Ishikawa (cell line): ENCODE results near the gene FUCA2.

ENCODE experiments used
- CEBPB ChIP-seq: IDR thresholded peaks from 2 replicates; pipeline ENCODE4 v1.6.1; 2012
- CREB1 ChIP-seq: IDR thresholded peaks from 2 replicates; pipeline ENCODE4 v1.6.1; 2012; ENCODE audit warnings: low read depth
- EGR1 ChIP-seq: IDR thresholded peaks from 2 replicates; pipeline ENCODE4 v1.6.1; 2012
- EP300 ChIP-seq: IDR thresholded peaks from 2 replicates; pipeline ENCODE4 v1.6.1; 2012; ENCODE audit warnings: borderline replicate concordance
- FOXM1 ChIP-seq: IDR thresholded peaks from 2 replicates; pipeline ENCODE4 v1.6.1; 2012; ENCODE audit warnings: low read depth, borderline replicate concordance
- NFIC ChIP-seq: IDR thresholded peaks from 2 replicates; pipeline ENCODE4 v1.6.1; 2012
- RAD21 ChIP-seq: IDR thresholded peaks from 2 replicates; pipeline ENCODE4 v1.6.1; 2012; ENCODE audit warnings: low read depth
- TAF1 ChIP-seq: IDR thresholded peaks from 2 replicates; pipeline ENCODE4 v1.6.1; 2012; ENCODE audit warnings: low read depth, mild to moderate bottlenecking
- TCF12 ChIP-seq: IDR thresholded peaks from 2 replicates; pipeline ENCODE4 v1.6.1; 2012; ENCODE audit warnings: low read depth
- TEAD4 ChIP-seq: IDR thresholded peaks from 2 replicates; pipeline ENCODE4 v1.6.1; 2012
- YY1 ChIP-seq: IDR thresholded peaks from 2 replicates; pipeline ENCODE4 v1.6.1; 2012; ENCODE audit warnings: low read depth
- ZBTB7A ChIP-seq: IDR thresholded peaks from 2 replicates; pipeline ENCODE4 v1.6.1; 2012; ENCODE audit warnings: low read depth
- TF ChIP-seq, protein P1 (sequence below): IDR thresholded peaks from 2 replicates; pipeline ENCODE4 v1.6.1; 2012
- TF ChIP-seq, protein P2 (sequence below): IDR thresholded peaks from 2 replicates; pipeline ENCODE4 v1.6.1; 2012
- TF ChIP-seq, protein P3 (sequence below): IDR thresholded peaks from 2 replicates; pipeline ENCODE4 v1.6.1; 2012; ENCODE audit warnings: low read depth, mild to moderate bottlenecking

FUCA2 gene

DNA sequence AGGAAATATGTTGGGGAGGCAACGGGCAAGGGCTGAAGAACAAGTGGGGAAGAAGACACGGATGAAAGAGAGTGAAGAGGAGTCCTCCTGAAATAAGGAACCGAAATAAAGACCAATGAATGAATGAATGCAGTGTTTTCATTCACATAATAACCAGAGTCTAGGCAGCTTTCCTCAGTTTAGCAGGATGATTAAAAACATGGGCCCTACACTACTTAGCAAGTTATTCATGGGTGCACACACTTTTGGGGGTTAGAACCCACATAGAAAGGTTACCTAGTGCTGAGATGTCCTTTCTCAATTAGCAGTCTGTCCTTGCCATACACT, 5.9 kb upstream of the FUCA2 start:
- TF ChIP-seq TEAD4 (no peak), NFIC (no peak), FOXM1 (no peak)

DNA sequence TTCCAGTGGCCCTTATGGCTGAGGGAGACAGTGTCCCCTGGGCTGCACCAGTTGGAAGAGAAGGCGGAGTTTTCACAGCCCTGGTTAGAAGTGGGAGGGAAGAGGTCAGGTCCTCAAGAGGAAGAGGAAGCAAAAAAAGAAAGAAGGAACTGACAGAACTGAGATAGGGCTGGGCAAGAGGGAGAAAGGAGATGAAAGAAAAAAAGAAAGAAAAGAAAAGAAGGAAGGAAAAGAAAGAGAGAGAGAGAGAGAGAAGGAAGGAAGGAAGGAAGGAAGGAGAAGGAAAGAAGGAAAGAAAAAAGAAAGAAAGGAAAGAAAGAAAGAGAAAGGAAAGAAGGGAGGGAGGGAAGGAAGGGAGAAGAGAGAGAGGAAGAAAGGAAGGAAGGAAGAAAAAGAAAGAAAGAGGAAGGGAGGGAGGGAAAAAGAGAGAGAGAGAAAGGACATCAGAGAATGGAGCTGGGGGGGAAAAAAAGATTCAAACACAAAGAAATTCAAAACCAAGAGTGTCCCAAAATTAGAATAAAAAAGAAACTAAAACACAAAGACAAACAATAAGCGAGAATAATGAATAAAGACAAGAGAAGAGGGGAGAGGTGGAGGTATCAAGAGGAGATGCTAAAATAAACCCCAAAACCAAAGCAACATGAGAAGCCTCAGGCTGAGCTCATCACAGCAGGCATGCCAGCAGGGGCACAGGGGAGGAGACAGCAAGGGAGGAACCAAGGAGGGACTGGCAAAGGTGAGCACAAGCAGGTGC, 5.3 kb upstream of the FUCA2 start:
- TF ChIP-seq ZBTB7A: no peak
- TF ChIP-seq, protein P1, sequence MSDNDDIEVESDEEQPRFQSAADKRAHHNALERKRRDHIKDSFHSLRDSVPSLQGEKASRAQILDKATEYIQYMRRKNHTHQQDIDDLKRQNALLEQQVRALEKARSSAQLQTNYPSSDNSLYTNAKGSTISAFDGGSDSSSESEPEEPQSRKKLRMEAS: no peak

DNA sequence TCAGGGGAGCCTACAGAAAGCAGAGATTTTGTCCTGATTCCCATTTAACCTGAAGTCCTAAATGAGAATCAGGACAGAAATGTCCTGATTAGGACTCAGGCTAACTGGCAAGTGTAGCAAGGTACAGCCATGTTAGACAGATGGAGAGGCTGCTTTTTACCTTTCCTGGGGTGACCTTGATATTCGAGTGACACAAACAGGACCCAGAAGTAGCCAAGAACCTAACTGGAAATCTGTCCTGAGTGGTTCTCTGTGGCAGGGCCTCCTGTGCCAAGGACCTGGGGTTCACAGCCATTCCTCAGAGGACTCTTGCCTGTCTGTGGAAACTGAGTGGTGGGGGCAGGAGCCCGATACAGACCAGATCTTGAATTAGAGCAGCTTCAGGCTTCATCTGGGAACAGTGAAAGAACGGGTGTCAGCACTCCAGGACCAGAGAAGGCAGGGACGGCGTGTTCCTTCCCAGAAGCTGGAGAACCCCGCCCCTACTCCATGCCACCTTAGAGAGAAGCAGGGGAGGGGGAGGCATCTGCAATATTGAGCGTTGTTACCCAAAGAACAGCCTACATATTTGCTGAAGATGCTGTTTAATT, 4.3 kb upstream of the FUCA2 start:
- TF ChIP-seq TEAD4: no peak
- no peak for TF ChIP-seq CEBPB
- TF ChIP-seq RAD21: no peak
- TF ChIP-seq, protein P1: no peak

DNA sequence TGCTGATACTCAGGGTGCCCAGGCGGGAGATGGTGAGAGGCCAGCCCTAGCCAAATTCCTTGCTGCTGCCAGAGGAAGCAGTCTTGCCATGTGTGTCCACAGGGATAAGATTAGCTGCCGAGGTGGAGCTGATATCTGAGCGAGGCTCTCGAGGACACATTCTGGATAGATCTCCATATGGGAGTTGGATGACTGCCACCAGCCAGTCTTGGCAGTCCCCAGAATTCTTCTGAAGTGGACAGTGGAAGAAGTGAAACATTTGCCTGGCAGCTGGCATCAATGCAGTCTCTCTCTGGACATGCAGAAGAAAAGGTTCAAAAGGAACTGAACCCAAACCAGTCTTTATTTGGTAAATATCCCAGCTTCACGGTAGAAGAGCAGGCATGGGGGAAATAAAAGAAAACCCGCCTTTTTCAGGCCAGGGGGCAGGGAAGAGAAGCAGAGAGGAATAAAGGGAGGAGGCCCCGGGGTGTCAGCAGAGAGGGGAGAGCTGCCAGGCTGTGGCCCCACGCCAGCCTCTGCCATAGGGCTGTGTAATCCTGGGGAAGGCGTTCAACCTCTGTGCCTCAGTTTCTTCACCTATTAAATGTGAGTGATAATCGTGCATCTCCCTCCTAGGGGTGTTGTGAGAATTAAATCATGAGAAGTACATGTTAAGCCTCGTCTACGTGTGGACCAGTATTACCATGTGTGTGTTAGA, 3.7 kb upstream of the FUCA2 start:
- TF ChIP-seq CREB1 (no peak), NFIC (no peak)

DNA sequence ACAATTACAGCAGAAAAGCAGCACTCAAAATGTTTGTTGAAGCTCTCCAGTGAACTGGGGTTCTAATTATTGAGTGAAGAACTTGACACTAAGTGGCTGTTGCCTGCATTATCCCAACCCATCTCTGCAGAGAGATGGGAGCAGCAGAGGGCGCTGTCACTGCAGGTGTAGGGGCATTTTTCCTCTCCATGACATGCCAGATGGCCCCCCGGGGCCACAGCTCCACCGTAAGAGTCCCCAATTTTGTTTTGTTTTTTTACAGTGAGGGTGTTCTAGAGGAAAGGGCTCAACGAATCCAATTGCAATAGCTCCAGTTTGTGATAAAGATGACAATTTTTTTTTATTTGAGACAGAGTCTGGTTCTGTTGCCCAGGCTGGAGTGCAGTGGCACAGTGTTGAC, 1.9 kb upstream of the FUCA2 start:
- TF ChIP-seq RAD21: peak; percentile 66
- TF ChIP-seq FOXM1: no peak
- TF ChIP-seq TCF12: no peak

DNA sequence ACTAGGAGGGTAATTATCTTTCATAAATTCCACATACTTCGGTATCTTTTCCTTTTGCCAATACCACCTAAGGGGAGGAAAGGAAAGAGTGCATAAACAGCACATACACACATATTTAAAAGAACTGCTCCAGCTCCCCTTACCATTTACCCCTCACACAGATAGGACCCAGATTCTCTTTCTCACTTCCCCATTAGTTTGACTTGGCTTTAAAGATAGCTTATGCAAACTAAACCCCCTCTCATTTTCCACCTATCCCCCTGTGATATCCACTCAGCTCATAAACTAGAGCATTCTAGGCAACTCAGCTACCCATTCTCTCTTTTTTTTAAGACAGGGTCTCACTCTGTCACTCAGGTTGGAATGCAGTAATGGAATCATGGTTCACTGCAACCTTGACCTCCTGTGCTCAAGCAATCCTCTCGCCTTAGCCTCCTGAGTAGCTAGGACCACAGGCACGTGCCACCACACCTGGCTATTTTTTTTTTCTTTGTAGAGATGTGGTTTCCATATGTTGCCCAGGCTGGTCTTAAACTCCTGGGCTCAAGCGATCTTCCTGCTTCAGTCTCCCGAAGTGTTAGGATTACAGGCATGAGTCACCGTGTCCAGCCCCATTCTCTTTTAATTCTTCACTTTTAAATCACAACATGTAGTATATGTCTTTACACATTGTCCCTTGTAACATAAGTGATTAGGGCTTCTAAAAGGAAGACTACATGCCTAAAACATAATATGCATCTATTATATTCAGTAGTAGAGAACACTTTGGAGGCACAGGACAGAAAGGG, 4.0 kb downstream of the FUCA2 start:
- no peak for TF ChIP-seq TCF12
- no peak for TF ChIP-seq CEBPB
- TF ChIP-seq, protein P1: no peak
- TF ChIP-seq RAD21: no peak
- TF ChIP-seq CREB1: no peak
- no peak for TF ChIP-seq NFIC
- no peak for TF ChIP-seq TAF1
- no peak for TF ChIP-seq ZBTB7A
- TF ChIP-seq, protein P2, sequence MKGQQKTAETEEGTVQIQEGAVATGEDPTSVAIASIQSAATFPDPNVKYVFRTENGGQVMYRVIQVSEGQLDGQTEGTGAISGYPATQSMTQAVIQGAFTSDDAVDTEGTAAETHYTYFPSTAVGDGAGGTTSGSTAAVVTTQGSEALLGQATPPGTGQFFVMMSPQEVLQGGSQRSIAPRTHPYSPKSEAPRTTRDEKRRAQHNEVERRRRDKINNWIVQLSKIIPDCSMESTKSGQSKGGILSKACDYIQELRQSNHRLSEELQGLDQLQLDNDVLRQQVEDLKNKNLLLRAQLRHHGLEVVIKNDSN: no peak
- TF ChIP-seq EP300: no peak
- TF ChIP-seq, protein P3, sequence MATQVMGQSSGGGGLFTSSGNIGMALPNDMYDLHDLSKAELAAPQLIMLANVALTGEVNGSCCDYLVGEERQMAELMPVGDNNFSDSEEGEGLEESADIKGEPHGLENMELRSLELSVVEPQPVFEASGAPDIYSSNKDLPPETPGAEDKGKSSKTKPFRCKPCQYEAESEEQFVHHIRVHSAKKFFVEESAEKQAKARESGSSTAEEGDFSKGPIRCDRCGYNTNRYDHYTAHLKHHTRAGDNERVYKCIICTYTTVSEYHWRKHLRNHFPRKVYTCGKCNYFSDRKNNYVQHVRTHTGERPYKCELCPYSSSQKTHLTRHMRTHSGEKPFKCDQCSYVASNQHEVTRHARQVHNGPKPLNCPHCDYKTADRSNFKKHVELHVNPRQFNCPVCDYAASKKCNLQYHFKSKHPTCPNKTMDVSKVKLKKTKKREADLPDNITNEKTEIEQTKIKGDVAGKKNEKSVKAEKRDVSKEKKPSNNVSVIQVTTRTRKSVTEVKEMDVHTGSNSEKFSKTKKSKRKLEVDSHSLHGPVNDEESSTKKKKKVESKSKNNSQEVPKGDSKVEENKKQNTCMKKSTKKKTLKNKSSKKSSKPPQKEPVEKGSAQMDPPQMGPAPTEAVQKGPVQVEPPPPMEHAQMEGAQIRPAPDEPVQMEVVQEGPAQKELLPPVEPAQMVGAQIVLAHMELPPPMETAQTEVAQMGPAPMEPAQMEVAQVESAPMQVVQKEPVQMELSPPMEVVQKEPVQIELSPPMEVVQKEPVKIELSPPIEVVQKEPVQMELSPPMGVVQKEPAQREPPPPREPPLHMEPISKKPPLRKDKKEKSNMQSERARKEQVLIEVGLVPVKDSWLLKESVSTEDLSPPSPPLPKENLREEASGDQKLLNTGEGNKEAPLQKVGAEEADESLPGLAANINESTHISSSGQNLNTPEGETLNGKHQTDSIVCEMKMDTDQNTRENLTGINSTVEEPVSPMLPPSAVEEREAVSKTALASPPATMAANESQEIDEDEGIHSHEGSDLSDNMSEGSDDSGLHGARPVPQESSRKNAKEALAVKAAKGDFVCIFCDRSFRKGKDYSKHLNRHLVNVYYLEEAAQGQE: no peak
- TF ChIP-seq FOXM1: no peak
- TF ChIP-seq YY1: no peak
- TF ChIP-seq TEAD4: no peak
- no peak for TF ChIP-seq EGR1

DNA sequence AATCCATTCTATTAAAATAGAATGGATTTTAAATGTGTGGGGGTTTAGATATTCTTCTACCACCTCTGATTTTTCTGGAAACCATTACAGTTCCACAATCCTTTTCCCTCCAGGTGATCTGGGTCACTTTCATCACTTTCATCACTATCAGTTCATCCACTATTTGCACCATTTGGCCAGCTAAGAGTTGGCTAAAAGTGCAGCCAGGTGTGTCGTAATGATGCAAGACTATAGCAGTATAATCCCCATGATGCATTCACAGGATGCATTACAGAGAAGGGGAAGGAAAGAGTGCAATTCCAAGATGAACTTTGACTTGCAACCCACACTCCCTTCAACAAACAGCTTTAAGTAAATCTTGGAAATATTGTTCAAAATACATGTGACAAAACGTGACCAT, 4.9 kb downstream of the FUCA2 start:
- TF ChIP-seq TEAD4 (no peak), EP300 (no peak), TCF12 (no peak)
- TF ChIP-seq, protein P3: no peak
- TF ChIP-seq, protein P2: no peak
